ENCODE data around the gene DENND6B.
"Not testable (repeated sequence)": the region's sequence is repeated elsewhere in the genome, so short reads cannot be mapped to it uniquely, and the experiment has no call there.

The DENND6B gene

DNA sequence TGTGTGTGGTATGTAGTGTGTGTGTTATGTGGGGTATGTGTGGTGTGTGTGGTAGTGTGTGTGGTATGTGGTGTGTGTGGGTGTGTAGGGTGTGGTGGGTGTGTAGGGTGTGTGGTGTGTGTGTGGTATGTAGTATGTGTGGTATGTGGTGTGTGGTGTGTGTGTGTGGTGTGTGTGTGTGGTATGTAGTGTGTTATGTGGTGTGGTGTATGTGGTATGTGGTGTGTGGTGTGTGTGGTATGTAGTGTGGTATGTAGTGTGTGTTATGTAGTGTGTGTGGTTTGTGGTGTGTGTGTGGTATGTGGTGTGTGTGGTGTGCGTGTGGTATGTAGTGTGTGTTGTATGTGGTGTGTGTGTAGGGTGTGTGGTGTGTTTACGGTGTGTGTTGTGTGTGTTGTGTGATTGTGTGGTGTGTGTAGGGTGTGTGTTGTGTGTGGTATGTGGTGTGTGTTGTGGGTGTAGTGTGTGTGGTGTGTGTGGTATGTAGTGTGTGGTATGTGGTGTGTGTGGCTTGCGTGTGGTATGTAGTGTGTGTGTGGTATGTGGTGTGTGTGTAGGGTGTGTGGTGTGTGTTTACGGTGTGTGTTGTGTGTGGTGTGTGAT is 12.1 kb upstream of the DENND6B start:
- no peak for DNase-seq

DNA sequence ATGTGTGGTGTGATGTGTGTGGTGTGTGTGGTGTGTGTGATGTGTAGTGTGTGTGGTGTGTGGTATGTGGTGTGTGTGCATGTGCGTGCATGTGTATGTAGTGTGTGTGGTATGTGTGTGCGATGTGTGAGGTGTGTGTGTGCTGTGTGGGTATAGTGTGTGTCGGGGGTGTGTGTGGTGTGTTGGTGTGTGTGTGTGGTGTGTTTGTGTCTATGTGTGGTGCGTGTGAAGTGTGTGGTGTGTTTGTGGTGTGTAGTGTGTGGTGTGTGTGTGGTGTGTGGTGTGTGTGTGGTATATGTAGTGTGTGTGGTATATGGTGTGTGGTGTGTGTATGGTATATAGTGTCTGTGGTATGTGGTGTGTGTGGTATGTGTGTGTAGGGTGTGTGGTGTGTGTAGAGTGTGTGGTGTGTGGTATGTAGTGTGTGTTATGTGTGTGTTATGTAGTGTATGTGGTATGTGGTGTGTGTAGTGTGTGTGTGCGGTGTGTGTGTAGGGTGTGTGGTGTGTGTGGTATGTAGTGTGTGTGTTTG is 11.3 kb upstream of the DENND6B start:
- no peak for DNase-seq

DNA sequence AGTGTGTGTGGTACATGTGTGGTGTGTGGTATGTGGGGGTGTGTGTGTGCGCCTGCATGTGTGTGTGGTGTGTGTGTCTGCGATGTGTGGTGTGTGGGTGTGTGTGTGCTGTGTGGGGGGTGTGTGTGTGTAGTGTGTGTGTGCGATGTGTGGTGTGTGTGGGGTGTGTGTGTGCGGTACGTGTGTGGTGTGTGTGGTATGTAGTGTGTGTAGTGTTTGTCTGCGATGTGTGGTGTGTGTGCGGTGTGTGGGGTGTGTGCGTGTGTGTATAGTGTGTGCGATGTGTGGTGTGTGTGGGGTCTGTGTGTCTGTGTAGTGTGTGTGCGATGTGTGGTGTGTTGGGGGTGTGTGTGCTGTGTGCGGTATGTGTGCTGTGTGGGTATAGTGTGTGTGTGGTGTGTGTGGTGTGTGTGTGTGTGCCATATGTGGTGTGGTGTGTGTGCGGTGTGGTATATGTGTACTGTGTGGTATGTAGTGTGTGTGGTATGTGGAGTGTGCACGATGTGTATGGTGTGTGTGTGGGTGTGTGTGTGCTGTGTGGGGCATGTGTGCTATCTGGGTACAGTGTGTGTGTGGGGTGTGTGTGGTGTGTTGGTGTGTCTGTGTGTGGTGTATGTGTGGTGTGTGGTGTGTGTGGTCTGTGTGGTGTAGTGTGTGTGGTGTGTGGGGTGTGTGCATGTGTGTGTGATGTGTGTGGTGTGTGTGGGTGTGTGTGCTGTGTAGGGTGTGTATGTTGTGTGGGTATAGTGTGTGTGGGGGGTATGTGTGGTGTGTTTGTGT is 10.6 kb upstream of the DENND6B start:
- DNase-seq = no peak

DNA sequence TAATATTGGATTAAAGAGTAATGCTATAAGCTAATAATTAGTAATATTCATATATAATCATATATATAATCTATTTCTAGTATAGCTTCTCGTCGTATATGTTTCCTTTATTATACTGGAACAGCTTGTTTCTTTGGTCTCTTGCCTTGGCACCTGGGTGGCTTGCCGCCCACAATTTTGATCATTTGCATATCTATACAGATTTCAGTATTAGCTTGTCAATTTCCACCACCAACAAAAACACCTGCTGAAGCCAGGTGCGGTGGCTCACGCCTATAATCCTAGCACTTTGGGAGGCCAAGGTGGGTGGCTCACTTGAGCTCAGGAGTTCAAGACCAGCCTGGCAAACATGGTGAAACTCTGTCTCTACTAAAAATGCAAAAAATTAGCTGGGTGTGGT is 7.6 kb upstream of the DENND6B start:
- not testable (repeated sequence) for DNase-seq

DNA sequence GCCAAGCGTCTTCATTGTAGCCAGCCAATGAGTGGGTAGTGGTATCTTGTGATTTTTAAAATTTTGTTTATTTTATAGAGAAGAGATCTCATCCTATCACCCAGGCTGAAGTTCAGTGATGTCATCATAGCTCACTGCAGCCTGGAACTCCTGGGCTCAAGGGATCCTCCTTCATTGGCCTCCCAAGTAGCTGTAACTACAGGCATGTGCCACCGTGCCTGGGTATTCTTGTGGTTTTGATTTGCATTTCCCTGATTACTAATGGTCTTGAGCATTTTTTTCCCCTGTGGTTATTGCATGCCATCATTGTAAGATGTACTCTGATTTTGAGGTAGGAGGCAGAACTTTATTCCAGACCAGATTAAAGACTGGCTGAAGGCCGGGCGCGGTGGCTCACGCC is 2.4 kb upstream of the DENND6B start:
- DNase-seq = no peak

DNA sequence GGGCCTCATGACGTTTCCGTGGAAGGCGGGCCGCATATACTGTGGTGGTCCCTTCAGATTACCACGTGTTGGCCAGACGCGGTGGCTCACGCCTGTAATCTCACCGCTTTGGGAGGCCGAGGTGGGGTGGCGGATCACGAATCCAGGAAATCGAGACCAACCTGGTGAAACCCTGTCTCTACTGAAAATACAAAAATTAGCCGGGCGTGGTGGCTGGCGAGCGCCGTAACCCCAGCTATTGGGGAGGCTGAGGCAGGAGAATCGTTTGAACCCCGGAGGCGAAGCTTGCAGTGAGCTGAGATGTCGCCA is 853 bp upstream of the DENND6B start:
- no peak for DNase-seq

DNA sequence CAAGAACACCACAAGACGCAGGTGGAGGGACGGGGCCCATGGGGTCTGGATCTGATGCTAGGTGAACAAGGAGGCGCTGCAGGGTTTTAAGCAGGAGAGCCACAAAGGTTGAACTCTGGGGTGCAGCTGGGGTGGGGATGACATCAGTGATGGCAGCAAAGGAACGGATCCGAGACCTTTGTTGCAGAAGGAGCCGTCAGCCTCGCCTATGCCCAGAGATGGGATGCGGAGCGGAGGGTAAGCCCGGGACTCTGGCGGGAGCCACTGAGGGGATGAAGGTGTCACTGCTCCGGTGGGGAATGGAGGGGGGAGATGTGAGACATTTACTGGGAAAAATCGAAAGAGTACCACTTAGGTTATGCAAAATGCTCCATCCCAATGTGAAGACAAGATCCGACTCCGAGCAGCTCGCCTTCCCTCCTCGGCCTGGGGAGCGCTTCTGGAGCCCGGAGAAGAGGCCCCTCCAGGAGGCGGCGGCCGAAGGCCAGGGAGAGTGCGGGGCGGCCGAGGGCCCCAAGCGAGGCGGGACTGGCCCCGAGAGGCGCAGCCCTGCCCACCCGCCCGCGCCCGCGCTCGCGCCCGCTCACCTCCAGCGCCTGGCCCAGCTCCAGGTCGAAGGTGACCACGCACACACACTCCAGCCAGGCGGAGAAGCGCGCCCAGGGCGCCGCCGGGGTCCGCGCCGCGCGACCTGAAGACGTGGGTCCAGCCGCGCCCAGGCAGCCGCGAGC is 422 bp downstream of the DENND6B start:
- no peak for DNase-seq

DNA sequence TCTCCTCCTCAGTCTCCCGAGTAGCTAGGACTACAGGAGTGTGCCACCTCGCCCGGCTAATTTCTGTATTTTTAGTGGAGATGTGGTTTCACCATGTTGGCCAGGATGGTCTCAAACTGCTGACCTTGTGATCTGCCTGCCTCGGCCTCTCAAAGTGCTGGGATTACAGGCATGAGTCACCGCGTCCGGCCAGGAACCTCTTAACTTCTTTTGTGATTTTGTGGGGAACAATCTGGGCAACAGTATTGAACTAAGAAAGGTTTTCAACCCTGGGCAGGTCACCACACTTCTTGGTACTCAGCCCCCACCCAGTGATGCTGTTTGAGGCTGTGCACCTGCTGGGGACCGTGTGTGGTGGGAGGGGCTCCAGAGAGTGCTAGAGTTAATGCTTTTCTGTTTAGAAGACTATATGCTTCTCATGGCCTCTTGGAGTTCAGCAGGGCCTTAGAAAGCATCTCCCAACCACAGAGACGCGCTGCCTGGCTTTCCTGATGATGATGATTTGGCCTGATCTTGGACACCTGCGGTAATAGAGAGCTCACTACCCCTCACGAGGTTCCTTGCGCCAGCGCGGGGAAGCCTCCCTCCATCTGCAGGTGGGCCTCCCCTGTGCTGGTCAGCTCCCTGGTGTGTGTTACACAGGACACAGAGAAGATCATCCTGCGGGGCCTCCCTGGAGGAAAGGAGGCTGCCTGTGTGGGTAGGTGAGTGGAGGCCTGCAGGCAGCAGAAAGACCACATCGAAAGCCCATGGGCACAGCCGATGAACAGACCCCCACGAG is 1.2 kb downstream of the DENND6B start:
- DNase-seq = no peak

DNA sequence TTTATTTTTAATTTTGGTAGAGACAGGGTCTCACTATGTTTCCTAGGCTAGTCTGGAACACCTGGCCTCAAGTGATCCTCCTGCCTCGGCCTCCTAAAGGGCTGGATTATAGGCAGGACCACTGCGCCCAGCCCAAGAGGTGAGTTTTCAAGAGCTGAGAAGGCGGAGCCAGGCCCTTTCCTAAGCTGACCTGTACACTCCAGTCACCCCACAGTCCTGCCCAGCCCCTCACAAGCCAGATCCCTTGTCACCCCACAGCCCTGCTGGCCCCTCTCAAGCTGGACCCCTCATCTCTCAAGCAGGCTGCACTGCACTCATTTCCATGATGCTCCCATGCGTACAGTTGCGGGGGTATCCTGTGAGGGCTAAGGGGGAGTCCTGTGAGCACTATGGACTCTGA is 2.9 kb downstream of the DENND6B start:
- no peak for DNase-seq

DNA sequence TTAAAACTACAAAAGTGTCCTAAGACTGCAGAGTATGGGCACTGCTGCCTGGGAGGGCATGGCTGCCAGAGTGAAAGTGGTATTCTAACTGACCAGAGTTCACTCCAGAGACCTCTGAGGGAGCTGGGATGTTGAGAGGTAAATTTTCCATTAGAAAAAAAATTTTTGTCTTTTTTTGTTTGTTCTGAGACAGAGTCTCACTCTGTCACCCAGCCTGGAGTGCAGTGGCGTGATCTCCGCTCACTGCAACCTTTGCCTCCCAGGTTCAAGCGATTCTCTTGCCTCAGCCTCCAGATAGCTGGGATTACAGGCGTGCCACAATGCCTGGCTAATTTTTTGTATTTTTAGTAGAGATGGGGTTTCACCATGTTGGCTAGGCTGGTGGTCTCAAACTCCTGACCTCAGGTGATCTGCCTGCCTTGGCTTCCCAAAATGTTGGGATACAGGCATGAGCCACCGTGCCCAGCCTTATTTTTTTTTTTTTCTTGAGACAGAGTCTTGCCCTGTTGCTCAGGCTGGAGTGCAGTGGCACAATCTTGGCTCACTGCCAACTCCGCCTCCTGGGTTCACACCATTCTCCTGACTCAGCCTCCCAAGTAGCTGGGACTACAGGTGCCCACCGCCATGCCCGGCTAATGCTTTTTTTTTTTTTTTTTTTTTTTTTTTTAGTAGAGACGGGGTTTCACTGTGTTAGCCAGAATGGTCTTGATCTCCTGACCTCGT is 4.3 kb downstream of the DENND6B start:
- DNase-seq = not testable (repeated sequence)

DNA sequence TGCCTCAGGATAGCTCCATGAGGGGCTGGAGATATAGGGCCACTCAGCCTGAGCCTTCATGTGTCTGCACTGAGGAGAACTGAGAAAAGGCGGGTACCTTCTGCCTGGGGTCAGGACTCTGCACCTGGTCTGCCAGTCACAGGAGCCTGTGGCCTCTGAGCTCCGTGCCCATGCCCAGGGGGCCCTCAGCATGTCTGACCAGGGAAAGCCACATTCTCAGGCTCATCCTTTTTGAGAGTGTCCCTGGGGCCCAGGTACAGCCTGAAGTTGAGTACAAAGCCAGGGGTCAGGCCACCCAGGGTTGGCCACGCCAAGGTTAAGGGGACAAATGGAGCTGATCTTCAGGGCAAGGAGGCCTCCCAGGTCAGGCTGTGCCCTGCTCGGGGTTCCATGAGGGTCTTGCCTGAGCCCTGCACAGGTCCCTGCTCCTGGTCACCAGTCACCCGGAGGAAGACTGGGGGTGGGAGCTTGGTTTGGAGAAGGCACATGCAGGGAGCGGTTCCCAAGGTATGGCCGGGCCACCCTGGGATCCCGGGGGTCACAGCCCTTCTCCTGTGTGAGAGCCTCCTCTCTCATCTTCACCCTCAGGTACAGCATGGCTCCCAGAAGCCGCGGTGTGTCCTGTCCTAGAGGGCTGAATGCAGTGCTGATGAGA is 6.0 kb downstream of the DENND6B start:
- no peak for DNase-seq

DNA sequence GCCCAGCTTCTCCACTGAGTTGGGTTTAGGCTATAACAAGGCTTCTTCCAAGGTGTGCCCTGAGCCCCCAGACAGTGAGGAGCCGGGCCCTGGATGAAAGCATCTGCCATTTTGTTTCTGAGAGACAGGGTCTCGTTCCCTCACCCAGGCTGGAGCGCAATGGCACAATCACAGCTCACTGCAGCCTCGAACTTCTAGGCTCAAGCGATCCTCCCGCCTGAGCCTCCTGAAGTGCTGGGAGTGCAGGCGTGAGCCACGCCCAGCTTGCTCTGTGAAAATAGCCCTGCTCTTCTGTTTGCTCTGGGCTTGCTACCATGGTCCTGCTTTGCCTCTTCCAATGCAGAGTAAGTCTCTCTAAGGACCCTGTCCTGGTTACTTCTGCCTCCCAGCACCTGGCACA is 6.7 kb downstream of the DENND6B start:
- DNase-seq = no peak

DNA sequence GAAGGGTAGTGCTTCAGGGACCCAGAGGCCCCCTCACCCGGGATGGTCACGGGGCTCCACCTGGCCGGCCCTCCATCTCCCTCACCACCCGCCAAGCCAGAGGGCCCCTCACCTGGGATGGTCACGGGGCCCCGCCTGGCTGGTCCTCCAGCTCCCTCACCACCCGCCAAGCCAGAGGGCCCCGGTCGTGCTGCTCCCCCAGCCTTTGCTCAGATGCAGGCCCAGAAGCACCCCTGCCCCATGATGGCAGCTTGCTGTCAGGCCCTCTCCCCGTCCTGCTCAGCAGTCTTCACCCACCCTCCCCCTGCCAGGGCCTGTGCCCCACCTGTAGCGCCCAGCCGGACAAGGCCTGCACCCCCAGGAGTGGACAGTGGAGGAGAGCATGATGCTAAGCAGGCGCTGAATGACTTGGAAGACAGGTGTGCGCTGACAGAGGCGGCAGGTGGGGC is 7.3 kb downstream of the DENND6B start:
- no peak for DNase-seq

DNA sequence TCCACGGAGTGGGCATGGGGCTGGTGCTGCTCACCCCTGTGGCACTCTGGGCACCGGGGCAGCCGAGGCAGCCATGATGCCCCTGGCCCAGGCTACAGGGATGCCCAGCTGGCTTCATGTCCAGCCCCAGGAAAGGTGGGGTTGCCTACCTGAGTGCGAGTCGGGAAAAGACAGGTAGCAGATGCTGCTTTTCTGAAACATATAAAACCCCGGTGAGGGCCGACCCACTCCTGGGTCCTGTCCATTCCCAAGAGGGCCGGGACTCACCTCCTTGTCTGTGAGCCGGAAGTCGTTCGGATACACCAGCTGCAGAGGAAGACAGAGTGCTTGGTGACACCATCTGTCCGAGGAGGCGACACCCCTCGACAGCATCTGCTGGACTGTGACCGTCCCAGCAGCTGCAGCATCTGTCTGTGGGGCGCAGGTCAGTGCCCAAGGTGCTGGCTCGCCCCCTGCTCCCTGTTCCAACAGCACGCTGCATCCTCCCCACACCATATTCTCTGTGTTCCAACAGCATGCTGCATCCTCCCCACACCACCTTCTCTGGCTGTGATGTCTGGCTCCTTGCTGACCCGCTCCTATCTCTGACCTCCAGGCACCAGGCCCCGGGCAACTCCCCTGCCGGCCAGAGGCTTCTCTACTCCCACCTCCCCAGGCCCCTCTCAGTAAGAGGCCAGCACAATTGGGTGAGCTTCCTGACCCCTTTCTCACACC is 8.0 kb downstream of the DENND6B start:
- no peak for DNase-seq

DNA sequence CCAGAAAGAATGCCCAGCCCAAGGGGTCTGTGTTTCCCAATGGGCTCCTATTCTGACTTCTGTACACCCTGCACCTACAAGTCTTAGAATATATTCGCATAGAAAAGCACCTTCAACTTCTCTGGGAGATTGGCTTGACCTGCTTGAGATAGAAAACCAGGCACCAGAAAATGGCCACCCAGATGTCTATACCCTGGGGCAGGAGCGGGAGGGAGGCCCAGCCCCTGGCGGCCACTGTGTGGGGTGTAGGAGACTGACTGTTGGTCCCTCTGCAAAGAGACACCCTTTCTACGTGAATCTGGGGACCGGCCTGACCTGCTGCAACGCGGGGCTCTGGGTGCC is 8.5 kb downstream of the DENND6B start:
- no peak for DNase-seq

DNA sequence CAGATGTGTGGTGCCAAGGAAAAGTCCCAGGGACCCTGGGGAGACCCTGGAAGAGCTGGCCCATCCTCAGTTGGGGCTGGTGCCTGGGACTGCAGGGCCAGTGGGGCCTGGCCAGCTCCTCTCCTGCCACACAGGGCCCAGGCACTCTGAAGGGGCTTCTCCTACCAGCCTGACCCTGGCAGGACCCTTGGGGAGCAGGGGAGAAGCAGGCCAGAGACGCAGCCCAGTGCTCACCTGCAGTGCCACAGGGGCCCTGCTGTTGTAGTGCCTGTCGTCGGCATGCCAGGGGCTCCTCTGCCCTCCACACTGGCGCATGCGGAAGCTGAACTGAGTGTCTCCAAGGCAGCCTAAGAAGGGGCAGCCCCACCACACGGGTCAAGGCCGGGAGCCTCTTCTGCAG is 9.1 kb downstream of the DENND6B start:
- DNase-seq = no peak

DNA sequence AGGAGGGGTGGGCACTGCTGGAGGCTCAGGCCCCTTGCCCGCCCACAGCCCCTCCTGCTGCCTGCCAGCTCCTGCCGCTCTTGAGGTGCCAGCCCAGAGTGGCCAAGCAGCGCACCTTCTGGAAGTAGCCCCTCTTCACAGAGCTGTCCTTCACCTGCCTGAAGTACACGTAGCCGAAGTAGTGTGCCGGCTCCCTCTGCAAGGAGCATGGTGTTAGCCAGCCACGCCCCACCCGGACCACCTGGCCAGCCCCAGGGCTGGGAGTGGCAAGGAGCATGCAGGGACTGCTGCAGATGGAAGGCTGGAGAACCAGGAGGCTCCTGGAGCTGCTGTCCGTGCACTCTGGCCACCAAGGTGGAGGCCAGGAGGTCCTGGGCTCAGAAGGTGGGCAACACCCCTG is 9.6 kb downstream of the DENND6B start:
- DNase-seq = no peak

DNA sequence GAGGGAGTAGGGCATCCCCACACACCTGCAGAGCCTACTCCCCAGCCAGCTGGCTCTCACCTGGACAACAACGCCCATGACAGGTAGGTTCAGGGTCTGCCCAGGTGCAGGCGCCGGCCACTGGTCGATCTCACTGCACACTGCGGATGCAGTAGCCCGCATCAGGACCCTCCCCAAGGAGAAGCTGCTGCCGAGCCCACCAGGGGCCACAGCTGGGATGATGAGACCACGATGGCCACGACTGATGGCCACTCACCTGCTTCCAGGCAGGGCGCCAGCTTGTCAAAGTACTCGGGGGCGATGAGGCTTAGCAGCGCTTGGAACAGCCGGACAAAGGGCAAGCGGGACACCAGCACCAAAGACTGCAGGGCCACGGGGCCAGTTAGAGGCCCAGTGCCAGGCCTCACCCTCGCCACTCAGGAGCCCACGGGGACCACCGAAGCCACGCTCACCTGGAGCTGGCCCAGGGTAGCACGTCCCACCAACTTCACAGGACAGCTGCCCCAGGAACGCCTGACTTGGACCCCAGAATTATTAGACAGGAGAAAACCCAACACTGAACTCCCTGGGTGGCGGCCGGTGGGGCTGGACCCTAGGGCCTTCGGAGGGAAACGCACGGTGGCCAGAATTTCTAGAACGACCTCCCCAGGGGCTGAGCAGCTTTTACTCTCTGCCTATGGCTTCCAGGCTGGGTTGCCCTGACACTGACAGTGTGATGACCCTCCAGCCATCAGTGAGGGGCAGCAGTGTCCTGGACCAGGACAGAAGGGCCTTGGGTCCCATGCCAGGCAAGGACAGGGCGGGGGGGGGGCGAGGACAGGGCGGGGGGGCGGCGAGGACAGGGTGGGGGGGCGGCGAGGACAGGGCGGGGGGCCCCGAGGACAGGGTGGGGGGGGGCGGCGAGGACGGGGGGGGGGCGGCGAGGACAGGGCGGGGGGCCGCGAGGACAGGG is 10.4 kb downstream of the DENND6B start:
- no peak for DNase-seq

DNA sequence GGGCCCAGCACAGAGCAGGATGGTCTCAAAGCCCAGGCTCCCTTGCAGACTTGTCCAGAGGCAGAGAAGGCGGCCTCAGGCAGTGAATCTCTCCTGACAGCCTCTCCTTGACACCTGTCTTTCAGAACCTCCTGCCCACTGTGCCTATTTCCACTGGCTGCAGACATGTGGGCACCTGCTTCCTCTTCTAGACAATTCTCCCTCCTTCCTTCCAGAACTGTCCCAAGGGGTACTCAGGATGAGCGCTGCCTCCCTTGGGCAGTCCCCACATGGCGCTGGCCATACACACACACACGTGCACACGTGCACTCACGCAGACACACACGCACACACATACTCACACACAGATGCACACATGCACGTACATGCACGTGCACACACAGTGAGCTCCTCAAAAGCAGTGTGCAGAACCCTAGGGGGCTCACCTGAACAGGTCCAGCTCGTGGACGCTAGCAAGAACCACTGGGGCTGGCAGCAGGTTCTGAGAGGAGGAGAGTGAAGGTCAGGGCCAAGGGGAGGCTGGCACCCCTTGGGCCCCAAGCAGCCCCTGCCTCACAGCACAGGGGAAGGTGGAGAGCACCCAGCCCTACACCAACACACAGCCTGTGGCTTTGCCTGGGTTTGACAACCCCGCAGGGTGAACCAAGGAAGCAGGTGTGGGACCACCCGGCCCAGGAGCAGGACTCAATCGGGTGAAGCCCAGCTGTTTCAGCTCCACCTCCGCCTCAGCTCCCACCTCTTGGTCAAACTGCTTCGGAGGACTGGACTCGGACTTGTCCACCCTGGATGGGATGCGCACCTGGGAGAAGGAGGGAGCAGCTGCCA is 11.3 kb downstream of the DENND6B start:
- no peak for DNase-seq

Measured in NCI-H187 (cell line).